ENCODE data around the gene FAM3D.

The FAM3D gene

GRCh38 chr3:58658508-58658907, 8.1 kb downstream of the FAM3D start:
- Histone ChIP-seq H3K4me3 (ENCODE audit: low read depth, low read length) (no peak overlapping the region), H3K9me3 (ENCODE audit: control insufficient read depth, insufficient read depth, low read depth, low read length) (no peaks in the 10 kb centered on the region), H3K36me3 (ENCODE audit: control insufficient read depth in 2 of 2, insufficient read depth in 1 of 2, low read length in 2 of 2) (no peaks in the 10 kb centered on the region), H3K4me1 (ENCODE audit: control insufficient read depth, insufficient read depth, low read length) (no peaks in the 10 kb centered on the region), H3K27ac (ENCODE audit: extremely low read depth, low read depth, low read length) (no peak overlapping the region)
- POLR2A ChIA-PET: no interaction called here
- CTCF ChIA-PET: interaction anchor here (0.6 to 1.2 kb wide), 4 partner anchors 17 to 586 kb away, joined by 3 to 4 read pairs (median 4); no protein-coding TSS in a partner anchor
- no peak for TF ChIP-seq ZNF785 (tag by site-specific recombination; IDR thresholded peaks at IDR 0.05)
- no peak for TF ChIP-seq ZNF48 (tag by site-specific recombination; IDR thresholded peaks at IDR 0.05)
- TF ChIP-seq BCL6B (tag by site-specific recombination; IDR thresholded peaks at IDR 0.05): no peak
- TF ChIP-seq ZNF623 (tag by site-specific recombination; IDR thresholded peaks at IDR 0.05): no peak
- TF ChIP-seq FEZF1 (tag by site-specific recombination; IDR thresholded peaks at IDR 0.05): no peak
- no peak for TF ChIP-seq BCL11B (tag by site-specific recombination; IDR thresholded peaks at IDR 0.05; ENCODE audit: low read depth)
- no peak for TF ChIP-seq ZNF488 (tag by site-specific recombination; IDR thresholded peaks at IDR 0.05)
- TF ChIP-seq ZNF433 (tag by site-specific recombination; IDR thresholded peaks at IDR 0.05; ENCODE audit: low read depth): no peak
- no peak for TF ChIP-seq ELK4 (IDR thresholded peaks at IDR 0.05; ENCODE audit: borderline replicate concordance, low read depth, low read length)
- no peak for TF ChIP-seq ZIC2 (tag by site-specific recombination; IDR thresholded peaks at IDR 0.05)
- TF ChIP-seq ZNF280D (tag by site-specific recombination; IDR thresholded peaks at IDR 0.05): no peak
- TF ChIP-seq RBAK (tag by site-specific recombination; IDR thresholded peaks at IDR 0.05): no peak

GRCh38 chr3:58657571-58658141, 8.9 kb downstream of the FAM3D start:
- Histone ChIP-seq H3K9me3 (ENCODE audit: control insufficient read depth, insufficient read depth, low read depth, low read length) (no peaks in the 10 kb centered on the region), H3K4me3 (ENCODE audit: low read depth, low read length) (no peak overlapping the region), H3K36me3 (ENCODE audit: control insufficient read depth in 2 of 2, insufficient read depth in 1 of 2, low read length in 2 of 2) (no peaks in the 10 kb centered on the region), H3K4me1 (ENCODE audit: control insufficient read depth, insufficient read depth, low read length) (no peaks in the 10 kb centered on the region), H3K27ac (ENCODE audit: extremely low read depth, low read depth, low read length) (no peak overlapping the region)
- POLR2A ChIA-PET: no interaction called here
- TF ChIP-seq ZNF266 (tag by site-specific recombination; IDR thresholded peaks at IDR 0.05; ENCODE audit: low read depth) (no peak), ZNF175 (tag by site-specific recombination; IDR thresholded peaks at IDR 0.05) (no peak), ZNF513 (tag by site-specific recombination; IDR thresholded peaks at IDR 0.05) (no peak)
- CTCF ChIA-PET: interaction anchor here (1.1 kb wide), 1 partner anchor 27 kb away, joined by 3 read pairs; no protein-coding TSS in a partner anchor
